ENCODE measurements around the gene HSP90AB1. TPM values are rescaled to one million over a fixed set of nuclear protein-coding genes. Genes with fewer than 3 reads are reported as not detected.

The HSP90AB1 gene
- total RNA-seq, 4 donors from 2014 or later: 556 to 669 (median 586) TPM

- intact Hi-C loops (cut with DNase I): no loop called here
- H3K4me3 ChIP-seq (replicated peaks in 1 of 3): peak overlapping the region in 1 of 3 donors; percentile 76
These were observed 1.7 kb downstream of the HSP90AB1 start for GRCh38 chr6:44248579-44248978.

GRCh38 chr6:44249082-44249748, 2.3 kb downstream of the HSP90AB1 start:
- Histone ChIP-seq H3K36me3 (peaks cover 51 to 57% of the 10 kb centered on the region in 2 donors), H3K27me3 (no peaks in the 10 kb centered on the region), H3K27ac (peak overlapping the region in 1 of 3 donors; percentile 100), H3K4me1 (peaks cover 8 to 26% of the 10 kb centered on the region in 2 donors), H3K4me3 (replicated peaks in 1 of 3) (no peak overlapping the region), H3K9me3 (no peaks in the 10 kb centered on the region)
- no peak for TF ChIP-seq POLR2A (IDR thresholded peaks at IDR 0.05)
- no peak for TF ChIP-seq CTCF (IDR thresholded peaks at IDR 0.05)
- WGBS, 2 donors: 76 to 81% methylated on average over 9 of the region's 9 CpGs
- intact Hi-C loops (cut with DNase I): no loop called here
- no peak for DNase-seq

More at GRCh38 chr6:44248579-44248978, 1.7 kb downstream of the HSP90AB1 start:
- TF ChIP-seq CTCF (IDR thresholded peaks at IDR 0.05): no peak
- TF ChIP-seq POLR2A (IDR thresholded peaks at IDR 0.05): no peak
- no peak for DNase-seq
- Histone ChIP-seq H3K9me3 (no peaks in the 10 kb centered on the region), H3K27me3 (no peaks in the 10 kb centered on the region), H3K4me1 (peaks cover 8 to 26% of the 10 kb centered on the region in 2 donors), H3K36me3 (peaks cover 45 to 51% of the 10 kb centered on the region in 2 donors), H3K27ac (peak overlapping the region in 2 of 3 donors; percentile 100)
- WGBS, 2 donors: 21 to 41% methylated on average over 1 of the region's 1 CpG

GRCh38 chr6:44250067-44250717, 3.3 kb downstream of the HSP90AB1 start:
- TF ChIP-seq CTCF (IDR thresholded peaks at IDR 0.05): no peak
- no peak for DNase-seq
- intact Hi-C loops (cut with DNase I): no loop called here
- Histone ChIP-seq H3K9me3 (no peaks in the 10 kb centered on the region), H3K4me3 (replicated peaks in 1 of 3) (no peak overlapping the region), H3K27me3 (no peaks in the 10 kb centered on the region), H3K27ac (no peak overlapping the region), H3K4me1 (peaks cover 8 to 26% of the 10 kb centered on the region in 2 donors), H3K36me3 (peaks cover 61 to 66% of the 10 kb centered on the region in 2 donors)
- WGBS, 2 donors: 83 to 85% methylated on average over 6 of the region's 6 CpGs

GRCh38 chr6:44250718-44251123, 3.8 kb downstream of the HSP90AB1 start:
- peaks cover 63 to 66% of the 10 kb centered on the region in 2 donors for H3K36me3 ChIP-seq
- H3K4me1 ChIP-seq: peaks cover 8 to 20% of the 10 kb centered on the region in 2 donors
- intact Hi-C loops (cut with DNase I): no loop called here
- 84 to 85% methylated on average over 3 of the region's 3 CpGs for WGBS, 2 donors
- H3K27ac ChIP-seq: no peak overlapping the region
- TF ChIP-seq CTCF (IDR thresholded peaks at IDR 0.05) (no peak), POLR2A (IDR thresholded peaks at IDR 0.05) (no peak)
- no peaks in the 10 kb centered on the region for H3K27me3 ChIP-seq
- no peak overlapping the region for H3K4me3 ChIP-seq (replicated peaks in 1 of 3)
- no peak for DNase-seq
- H3K9me3 ChIP-seq: no peaks in the 10 kb centered on the region
